C4-2B (cell line): Measurements from ENCODE around the gene RGMB.

Experiments used
- ZFX ChIP-seq: fragments of 450-650 bp; IDR thresholded peaks from 2 replicates; pipeline ENCODE4 v1.6.1; 2017
- TF ChIP-seq, protein P1 (sequence below): fragments of 450-650 bp; conservative IDR thresholded peaks from 2 replicates; pipeline ENCODE4 v1.5.1; 2017; ENCODE audit warnings: mild to moderate bottlenecking

DNA sequence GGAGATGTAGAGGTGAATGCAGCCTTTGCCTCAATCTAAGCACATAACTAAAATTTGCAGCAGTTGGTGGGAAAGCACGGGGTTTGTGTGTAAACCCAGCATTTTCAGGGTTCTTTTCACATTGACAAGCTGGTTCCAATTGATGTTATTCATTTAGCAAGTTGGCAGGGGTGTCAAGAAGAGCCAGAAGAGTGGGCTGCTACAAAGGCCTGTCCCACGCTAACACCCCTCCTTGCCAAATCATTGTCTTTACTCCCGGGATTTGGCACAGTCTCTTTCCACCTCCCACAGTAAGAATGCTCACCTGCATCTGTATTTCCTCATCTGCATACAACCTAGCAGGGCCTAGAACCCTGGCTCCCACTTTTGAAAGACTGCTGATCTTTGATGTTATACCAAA, 11.8 kb downstream of the RGMB start:
- TF ChIP-seq, protein P1, sequence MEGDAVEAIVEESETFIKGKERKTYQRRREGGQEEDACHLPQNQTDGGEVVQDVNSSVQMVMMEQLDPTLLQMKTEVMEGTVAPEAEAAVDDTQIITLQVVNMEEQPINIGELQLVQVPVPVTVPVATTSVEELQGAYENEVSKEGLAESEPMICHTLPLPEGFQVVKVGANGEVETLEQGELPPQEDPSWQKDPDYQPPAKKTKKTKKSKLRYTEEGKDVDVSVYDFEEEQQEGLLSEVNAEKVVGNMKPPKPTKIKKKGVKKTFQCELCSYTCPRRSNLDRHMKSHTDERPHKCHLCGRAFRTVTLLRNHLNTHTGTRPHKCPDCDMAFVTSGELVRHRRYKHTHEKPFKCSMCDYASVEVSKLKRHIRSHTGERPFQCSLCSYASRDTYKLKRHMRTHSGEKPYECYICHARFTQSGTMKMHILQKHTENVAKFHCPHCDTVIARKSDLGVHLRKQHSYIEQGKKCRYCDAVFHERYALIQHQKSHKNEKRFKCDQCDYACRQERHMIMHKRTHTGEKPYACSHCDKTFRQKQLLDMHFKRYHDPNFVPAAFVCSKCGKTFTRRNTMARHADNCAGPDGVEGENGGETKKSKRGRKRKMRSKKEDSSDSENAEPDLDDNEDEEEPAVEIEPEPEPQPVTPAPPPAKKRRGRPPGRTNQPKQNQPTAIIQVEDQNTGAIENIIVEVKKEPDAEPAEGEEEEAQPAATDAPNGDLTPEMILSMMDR = no peak
- TF ChIP-seq ZFX = no peak
